CD4-positive, alpha-beta T cell treated with Interleukin-15 for 4 hours (primary cell): ENCODE results near the gene XXYLT1.
"Not testable (repeated sequence)": the region's sequence is repeated elsewhere in the genome, so short reads cannot be mapped to it uniquely, and the experiment has no call there.

Experiments
- DNase-seq: peaks from one replicate; pipeline ENCODE4 v3.0.0-alpha.2; 2020; ENCODE audit warnings: low spot score

XXYLT1 gene

DNA sequence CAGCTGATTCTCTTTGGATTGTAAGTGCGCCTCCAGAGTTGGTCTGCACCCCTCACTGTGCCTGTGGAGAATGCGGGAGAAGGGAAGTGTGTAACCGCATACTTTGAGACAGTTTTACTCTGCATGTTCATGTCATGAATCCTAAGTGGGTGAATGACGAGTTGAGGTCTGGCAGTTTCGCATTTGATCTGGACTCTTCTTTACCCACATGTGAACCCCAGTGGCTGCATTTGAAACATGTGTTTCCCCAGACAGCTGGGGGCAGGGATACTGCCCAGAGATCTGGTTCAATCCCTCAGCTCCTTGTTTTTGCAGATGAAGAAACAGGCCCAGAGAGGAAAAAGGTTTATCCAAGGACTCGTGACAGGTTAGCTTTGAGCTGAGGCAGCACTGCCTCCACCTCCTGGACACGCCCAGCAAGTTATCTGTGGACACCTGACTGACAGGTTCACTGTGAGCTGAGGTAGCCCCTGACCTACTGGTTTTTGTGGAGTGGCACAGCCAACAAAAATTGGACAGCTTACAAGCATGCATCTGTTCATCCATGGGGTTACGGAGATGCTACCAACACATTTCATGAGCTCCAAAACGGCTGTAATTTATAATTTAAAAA, 207.3 kb downstream of the XXYLT1 start:
- DNase-seq, result no peak

DNA sequence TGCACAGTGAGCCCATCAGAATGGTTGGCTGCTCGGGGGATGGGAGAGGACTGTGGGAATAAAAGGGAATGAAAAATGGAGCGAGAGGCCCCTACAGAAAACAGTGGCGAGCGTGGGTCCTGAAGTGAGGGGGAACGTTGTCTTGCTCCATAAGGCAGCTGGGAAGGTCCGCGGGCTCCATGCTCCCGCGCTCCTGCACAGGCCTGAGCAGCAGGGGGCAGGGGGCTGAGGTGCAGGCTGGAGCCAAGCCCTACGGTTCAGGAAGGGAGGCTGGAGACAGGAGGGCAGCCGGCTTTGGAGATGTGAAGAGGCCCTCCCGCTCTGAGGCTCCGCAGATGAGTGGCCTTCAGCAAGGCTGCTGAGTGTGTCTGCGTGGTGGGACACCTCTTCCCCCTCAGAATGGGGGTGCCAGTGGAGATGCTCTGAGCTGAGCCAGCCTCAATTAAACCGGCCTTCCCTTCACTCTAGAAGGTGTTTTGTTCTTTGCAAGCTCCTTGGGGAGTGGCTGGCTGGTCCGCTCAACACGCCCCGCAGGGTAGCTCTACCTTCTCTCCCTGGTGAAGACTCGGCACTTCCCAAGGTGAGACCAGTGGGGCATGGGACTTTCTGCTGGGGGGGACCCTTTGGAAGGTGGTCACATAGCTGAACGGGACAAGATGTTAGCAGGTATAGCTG, 208.0 kb downstream of the XXYLT1 start:
- no peak for DNase-seq

DNA sequence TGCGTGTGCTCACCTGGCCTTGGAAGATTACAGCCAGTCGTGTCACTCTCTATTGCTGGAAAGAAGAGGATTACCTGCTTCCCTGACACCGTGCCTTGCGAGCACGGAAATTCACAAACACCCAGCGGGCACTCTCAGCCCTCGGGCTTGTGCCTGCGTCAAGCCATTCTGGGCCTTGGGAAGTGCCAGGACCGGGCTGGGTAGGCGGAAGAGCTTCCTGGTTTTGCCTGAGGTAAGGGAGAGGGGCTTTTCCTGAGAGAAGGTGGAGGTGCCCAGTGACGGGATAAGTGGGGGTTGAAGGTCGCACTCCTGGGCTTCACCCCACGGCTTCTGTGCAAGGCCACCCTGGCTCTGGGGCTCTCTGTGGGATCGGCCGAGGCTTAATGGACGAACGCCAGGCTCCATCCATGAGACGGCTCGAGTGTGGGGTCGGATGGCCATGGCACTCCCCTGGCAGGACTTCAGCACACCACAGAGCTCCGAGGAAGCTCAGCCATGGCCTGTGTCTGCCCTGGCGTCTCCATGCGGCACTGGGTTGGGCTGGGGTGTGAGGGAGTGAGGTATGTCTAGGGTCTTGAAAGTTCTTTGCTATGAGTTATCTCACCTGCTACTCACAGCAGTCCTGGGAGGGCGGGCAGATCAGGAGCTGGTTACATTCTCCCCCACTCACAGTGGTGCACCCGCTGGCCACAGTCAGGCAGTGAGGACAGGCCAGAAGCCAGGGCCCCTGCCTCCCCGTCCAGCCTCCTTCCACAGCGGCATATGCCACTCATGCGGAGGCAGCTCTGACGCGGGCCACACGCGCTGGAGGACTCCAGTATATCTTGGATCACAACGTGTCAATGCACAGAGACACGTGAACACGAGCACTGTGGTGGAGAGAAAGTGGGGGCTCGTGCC, 209.0 kb downstream of the XXYLT1 start:
- no peak for DNase-seq

DNA sequence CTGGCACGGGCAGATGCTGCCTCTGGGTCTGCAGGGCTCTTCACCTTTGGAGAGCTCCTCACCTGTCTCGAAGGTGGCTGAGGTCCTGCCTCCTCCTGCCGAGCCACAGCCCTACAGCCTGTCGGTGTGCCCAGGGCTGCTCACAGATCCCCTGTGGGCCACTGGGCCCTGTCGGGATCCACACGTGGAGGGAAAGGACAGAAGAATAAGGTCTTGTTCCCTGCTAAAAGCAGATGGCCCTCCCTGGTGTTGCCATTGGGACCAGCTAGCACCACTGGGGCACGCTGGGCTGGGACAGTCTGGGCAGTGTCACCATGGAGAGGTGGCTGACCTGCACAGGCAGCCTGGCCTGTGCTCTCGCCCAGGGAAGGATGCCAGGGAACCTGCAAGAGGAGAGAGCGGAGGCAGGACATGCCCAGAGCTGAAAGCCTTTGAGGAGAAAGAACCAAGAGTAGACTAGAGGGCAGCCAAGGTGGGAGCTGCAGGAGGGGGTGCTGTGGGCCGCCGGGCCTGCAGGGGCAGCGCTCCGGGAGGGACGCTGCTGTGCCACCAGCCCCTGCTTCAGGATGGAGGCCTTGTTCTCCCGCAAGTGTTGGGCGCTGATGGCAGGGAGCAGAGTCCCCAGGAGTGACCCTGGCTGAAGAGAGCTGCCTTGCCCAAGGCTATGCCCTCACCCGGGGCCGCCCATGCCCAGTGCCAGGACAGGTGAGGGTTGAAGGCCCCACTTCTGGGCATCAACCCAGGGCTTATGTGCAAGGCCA, 210.2 kb downstream of the XXYLT1 start:
- no peak for DNase-seq

DNA sequence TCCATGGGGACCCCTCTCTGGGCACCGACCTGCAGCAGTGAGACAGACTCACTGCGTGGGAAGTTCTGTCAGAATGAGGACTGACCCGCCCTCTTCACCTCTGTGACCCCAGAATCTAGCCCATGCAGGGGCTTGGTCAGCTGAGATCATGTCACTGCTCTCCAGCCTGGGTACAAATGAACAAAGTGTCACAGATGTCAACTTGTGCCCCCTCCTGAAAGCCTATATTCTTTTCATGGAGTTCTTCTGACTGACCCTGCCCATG, 210.8 kb downstream of the XXYLT1 start:
- DNase-seq, result no peak

DNA sequence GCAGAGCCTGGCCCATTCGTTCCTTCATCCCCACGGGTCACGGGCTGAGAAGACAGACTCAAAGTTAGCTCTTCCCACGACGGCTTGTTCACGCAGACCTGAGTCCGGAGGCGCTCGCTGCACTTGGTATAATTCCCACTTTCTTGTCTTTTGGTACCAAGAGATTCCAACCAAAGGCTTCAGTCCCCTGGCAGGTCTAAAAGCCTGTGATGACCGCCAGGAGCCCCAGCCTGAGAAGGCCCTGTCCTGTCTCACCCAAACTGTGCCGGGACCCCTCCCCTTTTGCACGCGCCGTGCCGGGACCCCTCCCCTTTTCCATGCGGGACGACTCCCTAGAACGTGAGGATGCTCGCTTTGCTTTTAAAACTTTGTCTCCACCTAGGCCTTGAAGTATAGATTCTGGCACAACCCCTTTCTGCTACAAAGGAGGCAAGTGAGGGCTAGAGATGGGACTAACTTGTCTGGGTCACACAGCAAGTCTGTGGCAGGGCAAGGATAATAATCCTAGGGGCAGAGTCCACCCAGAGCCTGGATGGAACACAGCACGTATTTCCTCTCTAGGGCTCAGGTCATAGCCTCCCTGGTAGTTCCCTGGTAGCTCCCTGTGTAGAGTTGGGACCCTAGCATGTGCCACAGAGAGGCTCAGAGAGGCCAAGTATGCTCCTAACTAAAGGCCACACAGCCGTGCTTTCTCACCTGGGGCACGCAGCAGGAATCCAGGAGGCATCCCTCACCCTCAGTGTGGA, 211.3 kb downstream of the XXYLT1 start:
- DNase-seq, result no peak

DNA sequence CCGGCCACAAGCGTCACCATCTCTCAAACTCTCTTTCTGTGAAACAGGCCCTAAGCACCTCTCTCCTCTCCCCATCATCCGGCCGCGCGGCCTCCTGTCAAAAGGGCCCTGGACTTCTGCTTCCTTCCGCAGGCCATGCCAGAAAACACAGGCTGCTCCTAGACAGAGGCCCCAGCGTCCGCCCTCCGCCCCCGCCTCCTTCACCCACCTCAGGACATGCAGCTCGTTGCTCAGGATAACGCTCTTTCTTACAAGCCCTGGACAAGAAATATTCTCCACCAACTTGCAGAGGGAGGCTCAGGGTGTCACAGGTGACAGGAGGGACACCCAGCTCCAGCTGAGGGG, 212.0 kb downstream of the XXYLT1 start:
- DNase-seq, result no peak

DNA sequence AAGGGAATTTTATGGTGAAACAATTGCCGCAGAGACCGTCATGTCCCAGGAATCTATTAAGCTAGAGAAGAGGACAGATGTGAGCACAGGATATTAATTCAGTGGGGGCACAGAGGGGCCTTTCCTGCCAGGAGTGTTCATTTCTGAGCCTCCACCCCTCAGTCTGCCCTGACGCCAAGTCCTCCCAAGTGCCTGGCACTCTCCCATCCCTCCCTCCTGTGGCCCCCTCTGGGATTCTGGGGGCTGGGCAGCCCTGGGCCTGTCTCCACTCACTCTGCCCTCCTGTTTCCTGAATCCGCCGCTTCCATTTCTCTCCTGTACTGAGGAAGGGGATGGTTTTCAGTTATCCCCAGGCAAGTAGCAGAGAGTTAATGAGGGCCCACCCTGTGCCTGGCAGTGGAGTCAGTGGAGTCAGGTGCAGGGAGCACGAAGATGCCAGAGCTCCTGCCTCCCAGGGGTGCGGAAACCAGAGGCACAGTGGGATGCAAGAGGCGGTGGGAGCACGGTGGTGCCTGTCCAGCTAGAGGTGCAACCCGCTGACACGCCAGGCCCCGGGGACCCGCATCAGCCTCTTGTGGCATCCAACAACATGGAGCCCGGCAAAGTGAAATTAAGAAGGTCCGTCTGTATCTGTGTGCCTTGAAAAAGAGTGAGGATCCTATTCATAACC, 212.5 kb downstream of the XXYLT1 start:
- no peak for DNase-seq

DNA sequence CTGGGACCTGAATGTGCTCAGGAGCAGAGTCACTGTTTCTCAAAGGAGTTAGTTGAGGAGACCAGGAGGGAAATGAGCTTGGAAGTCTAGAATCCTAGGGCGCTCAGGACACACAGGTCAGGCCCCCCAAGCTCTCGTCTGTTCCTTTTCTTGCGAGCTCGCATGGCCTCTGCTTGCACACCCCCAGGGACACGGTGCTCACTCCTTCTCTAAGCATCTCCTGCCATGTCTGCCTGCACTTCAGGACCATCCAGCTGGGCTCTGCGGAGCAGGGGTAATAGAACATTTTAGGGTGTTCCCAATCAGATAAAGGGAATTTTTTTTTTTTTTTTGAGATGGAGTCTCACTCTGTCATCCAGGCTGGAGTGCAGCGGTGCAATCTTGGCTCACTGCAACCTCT, 213.2 kb downstream of the XXYLT1 start:
- no peak for DNase-seq

DNA sequence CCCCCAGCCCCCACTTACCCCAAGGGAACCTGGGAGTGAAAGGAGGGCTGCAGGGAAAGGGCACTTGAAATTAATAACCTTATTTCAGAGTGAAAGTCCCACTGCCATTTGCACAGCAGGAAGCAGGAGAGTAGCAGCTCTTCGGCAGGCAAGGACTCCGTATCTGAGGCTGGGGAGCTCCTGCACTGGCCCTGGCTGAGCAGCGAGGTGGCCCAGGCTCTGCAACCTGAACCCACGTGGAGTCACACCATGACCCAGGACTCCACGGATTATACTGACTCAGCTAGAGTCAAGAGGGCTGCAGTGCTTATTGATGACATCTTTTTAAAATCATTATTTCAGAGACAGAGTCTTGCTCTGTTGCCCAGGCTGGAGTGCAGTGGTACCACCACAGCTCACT, 214.5 kb downstream of the XXYLT1 start:
- DNase-seq, result no peak

DNA sequence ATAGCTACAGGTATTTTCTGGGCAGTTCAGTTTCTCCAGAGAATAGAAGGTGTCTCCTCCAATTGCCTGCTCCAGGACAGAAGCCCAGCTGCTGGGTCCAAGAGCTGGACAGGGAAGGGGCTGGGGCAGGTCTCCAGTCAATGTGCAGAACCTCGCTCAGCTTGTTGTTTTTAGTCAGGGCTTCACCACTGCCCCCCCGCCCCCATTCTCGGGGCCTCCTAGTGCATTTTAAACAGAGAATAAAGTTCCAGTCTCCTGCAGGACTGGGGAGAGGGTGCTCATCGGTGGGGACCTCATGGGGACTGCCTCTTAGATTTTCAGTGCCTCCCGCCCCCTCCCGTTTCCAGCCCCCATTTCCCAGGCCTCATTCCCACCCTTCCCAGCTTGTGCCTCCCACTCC, 216.6 kb downstream of the XXYLT1 start:
- no peak for DNase-seq

DNA sequence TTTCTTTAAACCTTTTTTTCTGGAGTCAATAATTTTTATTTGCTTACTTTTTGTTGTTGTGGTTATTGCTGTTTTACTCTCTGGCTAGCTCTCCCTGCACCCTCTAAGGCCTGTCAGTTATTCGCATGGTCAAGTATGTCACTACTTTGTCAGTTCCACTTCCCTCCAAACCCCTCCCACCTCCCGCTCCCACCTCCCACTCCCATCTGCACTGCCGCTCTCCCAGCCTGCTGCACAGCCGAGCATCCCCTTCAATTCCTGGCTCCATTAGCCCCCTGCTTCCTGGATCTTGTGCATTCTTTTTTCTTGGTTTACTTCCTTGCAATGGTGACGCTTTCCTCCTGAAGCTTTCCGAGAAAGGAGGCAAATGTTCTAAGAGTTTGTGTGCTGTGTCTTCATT, 218.0 kb downstream of the XXYLT1 start:
- DNase-seq, result no peak

DNA sequence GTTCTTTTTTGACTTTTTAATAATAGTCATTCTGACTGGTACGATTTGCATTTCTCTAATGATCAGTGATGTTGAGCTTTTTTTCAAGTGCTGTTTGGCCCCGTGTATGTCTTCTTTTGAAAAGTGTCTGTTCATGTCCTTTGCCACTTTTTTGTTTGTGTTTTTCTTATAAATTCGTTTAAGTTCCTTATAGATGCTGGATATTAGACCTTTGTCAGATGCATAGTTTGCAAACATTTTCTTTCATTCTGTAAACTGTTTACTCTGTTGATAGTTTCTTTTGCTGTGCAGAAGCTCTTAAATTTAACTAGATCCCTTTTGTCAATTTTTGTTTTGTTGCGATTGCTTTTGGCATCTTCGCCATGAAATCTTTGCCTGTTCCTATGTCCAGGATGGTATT, 220.7 kb downstream of the XXYLT1 start:
- not testable (repeated sequence) for DNase-seq

DNA sequence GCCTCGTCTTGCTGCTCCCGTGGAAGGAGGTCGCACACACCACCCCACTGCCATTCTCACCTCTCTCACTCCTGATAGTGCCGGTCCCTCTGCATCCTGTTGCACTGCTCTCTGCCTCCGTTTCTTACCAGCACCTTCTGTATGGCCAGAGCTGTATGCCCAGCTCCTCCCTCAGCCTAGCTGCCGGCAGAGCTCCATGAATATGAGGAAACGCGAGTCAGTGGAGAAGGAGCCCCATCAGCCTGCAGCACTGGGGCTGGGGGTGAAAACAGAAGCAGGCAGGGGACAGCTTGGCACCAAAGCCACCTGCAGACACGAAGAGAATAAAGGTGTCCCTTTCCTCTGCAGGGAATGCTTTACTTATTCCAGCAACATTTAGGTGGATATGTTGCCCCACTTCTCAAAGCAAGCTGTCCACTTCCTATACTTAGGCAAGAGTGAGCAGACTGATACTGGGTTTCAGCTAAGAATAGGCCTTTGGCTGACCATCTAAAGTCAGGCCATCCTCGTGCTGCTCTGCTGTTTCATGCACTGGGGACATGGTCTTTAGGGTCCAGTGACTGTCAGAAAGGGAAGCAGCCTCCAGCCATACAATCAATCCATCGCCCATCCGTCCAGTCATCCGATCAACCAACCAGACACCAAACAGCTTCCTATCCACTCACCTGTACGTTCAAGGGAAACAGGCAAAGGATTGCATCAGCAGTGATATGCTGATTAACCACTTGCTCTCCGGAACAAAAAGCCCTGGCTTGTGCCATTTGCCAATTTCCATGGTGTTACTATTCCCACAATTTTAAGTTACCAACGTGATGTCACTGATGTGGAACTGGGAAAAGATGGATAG, 222.7 kb downstream of the XXYLT1 start:
- DNase-seq, result no peak

DNA sequence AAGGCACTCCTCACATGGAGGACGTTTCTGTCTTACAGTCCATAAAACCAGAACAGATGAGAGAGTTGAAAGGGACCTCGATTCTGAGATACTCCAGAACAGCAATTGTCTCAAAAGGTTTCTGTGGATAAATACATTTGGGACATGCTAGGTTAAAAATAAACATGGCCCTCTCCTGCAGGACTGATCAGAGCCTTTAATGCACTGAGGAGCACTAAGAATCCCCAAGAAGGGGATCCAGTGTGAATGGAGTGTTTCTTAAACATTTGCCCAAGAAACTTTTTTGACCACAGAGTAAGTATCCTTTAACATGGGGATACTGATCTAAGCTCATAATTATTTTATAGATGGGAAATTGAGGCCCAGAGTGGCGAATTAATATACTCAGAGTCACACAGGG, 223.4 kb downstream of the XXYLT1 start:
- DNase-seq, result no peak

DNA sequence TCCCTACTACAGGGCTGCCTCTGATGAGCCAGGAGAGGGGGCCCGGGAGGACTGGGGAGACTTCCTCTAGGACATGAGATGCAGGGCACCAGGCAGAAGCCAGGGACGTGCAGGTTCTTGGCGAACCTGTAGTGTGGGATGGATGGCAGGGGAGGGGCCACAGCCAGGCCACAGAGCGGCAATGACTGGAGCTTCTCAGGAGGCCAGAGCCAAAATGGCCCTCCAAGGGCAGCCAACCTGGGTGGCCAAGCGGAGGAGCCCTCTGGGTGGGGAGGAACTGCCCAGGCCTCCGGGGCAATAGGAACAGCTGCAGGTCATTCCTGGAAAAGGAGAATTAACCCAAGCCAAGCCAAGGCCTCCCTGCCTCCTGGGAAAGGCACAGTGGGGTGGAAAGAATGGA, 224.5 kb downstream of the XXYLT1 start:
- no peak for DNase-seq

DNA sequence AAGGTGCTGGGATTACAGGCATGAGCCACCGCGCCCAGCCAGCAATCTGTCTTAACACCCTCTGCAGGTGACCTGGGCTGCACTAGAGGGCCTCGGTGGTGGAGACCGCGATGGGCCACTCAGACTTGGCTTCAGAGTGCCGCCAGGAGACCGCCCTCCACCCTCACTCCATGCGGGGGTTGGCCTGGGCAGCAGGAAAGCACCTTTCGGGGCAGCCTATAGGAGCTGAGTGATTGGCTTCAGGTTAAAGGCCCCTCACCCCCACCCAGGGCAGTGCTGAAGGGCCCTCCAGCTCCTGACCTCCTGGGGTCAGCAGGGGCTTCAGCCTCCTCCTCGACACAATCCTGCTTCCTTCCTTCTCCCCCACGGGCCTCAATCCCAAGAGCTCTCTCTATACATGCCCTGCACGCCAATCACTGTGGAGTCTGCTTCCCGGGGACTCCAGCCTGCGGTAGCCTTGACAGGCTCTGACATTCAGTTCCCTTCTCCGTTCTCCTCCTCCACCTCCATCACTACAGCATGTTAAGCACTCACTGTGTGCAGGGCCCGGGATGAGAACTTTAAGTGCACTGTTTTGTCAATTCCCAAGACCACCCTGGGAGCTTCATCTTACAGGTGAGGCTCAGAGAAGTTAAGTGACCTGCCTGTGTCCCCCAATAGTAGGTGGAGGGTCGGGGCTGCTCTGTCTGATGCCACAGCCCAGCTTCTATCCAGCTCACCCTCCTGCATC, 225.3 kb downstream of the XXYLT1 start:
- DNase-seq, result no peak

DNA sequence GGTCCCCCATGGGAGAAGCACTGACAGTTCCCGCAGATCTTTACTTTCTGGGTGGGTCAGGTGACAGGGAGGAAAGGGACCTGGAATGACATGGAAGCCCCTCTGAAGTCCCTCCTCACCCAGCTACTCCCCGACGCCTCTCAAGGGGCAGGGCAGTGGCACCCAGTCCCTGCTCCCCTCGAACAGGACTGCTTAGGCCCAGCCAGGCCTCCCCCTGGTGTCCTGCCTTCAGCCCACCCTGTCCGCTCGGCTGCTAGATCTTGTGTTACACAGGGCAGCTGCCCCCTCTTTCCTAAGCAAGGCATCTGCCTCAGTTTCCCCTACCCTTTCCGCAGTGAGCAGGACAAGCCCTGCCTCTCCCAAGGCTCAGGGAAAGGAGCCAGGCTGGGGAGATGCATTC, 226.5 kb downstream of the XXYLT1 start:
- no peak for DNase-seq

DNA sequence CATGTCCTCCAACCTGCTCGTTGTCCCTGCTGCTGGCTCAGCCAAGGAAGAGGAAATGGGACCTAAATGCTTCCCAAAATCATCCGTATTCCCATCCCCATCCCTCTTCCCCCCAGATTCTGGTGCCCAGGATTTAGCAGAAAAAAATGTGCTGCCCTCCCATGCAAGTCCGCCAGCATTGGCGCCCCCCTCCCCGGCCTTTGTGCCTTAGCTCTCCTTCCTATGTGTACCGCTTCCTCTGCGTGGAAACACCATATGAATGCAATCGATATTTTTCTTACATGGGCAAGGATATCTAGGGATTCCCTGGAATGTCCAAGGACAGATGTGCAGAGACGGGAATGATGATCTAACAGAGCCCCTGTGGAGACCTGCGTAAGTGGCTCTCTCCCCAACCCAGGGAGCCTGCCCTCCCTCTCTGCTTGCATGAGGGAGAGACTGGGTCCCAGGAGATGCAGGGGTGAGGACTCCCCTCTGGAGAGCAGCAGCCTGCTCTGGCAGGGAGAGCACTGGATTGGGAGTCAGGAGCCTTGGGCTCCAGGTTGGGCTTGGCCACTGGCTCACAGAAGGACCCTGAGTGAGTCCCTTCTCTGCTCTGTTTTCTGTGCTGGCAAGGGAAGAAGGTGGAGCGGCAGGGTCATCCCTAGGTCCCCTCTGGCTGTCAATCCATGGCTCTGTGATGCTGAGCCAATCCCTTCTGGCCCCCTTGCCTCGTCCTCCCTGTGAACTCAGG, 227.2 kb downstream of the XXYLT1 start:
- no peak for DNase-seq
